Activated T-helper 1 cell treated with anti-CD3 and anti-CD28 coated beads, Interleukin-2, amount 50 U/mL, for 16 hours (primary cell): ENCODE data around the gene HACE1.

Source experiments
- DNase-seq, 2 donors: peaks; one replicate each; pipeline ENCODE4 v3.0.0-alpha.2; 2020; ENCODE audit warnings: low read depth in 1 of 2, low spot score in 1 of 2

HACE1 gene

DNA sequence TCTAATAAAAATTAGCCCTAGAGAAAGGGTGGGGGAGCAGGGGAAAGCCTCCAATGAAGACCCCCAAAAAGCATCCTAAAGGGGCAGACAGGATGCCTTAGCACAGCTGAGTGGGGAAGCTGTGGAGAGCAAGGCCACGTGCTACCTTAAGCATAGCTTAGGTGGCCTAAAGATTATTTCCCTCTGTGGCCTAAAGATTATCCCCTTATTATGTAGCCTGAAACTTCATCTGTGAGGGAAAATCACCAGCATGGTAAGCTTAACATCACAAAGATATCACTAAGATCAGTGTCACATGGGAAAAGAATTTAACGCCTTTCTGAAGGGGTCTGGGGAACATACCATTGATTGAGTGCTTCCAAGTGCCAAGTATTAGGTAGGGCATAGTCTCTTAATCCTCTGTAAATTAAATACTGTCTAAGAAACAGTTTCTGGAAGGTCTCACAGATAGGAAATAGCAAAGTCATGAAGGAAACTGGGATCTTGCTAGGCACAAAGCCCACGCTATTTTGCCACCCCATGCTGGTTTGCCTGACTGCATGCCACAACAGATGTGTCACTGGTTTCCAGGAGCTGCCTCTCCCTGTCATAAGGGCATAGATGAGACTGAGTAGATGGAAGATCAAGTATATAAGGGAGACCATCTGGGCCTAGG, 170.0 kb downstream of the HACE1 start:
- DNase-seq: no peak

DNA sequence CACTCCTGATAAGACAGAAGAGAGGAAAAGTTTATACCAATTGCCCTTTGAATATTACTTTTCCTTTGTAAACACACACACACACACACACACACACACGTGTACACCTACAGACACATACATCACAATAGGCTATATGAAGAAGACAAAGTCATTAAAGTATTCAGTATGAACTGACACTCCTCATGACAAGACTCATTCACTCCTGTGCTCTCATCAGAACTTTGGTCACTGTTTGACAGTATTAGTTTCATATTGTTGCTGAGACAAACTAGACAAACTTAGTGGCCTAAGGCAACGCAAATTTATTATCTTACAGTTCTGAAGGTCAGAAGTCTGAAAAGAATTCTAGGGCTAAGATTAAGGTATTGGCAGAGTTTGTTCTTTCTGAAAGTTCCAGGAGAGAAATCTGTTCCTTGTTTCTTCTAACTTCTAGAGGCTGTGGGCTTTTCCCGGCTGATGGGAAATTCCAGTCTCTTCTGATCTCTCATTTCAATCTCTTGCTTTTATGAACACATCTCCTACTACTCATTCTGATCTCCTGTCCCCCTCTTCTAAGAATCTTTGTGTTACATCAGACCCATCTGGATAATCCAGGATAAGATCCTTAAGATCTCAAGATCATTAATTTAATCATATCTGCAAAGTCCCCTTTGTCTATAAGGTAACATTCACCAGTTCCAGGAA, 171.3 kb downstream of the HACE1 start:
- DNase-seq: no peak

DNA sequence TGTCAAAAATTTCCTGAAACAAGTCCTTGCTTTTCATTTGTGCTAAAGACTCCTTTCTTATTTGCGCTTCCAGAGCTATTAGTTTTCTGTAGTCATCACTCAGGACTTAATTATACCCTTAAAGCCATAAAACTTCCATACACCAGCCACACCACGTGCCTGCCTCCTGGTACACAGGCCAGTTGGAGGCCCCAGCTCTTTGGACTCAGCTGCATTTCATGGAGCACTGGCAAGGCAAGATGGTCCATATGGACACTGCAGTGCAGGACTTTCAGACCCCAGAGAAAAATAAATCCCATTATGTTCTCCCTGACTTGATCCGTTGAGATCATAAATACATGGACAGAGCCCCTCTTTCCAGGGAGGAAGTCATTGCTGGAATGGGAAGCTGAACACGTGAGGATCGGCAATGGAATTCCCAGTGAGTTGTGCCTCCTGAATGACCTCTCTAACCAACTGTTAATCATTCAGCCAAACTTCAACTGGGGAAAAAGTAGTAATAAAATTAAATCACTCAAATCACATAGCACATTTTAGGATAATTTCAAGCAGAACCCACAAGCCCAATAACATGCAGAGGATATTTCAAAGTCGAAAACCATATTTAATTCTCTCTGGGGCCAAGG, 173.1 kb downstream of the HACE1 start:
- DNase-seq: no peak

DNA sequence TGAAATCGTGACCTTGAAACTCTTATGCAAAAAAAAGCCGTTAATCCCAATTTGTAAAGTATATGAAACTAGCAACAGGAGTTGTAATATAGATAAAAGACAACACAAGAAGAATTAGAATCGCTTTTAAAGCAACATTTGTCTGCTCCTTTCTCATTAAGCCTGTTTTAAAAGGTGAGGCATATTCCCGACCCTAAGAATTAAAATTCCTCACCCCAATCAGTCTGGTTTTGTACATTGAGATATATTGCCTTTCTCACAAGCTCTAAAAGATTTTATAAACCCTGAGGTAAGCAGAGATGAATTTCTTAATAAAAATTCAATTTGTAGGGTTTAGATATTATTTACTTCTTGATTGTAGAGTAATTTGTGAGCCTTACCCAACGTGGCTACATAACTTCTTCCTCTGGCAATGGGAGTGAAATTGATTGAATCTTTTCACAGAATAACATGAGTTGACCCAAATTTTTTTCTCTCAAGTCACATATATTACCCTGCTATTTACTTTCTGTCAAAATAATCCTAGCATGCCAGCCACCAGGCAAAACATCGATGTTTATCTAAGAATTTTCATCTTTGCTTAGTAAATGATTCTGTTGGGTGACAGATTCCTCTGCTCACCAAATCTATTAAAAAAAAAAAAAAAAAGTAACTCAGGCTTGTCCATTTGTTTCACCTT, 173.7 kb downstream of the HACE1 start:
- DNase-seq: no peak

DNA sequence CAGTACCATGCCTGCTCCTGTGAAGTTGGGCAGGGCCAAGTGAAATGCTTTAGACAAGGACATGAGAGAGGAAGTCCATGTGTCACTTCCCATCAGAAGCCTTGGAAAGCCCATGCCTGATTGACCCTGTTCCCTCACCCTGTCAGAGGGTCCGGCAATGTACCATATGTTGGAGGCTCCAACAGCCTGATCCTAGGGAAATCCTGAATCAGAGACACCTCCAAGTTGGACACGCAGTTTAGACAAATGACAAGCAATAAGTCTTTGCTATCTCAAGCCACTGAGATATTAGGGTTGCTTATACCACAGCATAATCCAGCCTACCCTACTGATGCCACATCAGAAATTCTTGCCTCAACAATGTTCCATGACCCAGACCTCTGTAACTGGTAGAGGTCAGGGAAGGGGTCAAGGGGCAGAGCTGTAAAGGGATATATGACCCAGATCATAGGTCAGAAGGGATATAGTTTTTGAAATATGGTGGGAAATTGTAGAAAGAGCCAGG, 174.8 kb downstream of the HACE1 start:
- no peak for DNase-seq

DNA sequence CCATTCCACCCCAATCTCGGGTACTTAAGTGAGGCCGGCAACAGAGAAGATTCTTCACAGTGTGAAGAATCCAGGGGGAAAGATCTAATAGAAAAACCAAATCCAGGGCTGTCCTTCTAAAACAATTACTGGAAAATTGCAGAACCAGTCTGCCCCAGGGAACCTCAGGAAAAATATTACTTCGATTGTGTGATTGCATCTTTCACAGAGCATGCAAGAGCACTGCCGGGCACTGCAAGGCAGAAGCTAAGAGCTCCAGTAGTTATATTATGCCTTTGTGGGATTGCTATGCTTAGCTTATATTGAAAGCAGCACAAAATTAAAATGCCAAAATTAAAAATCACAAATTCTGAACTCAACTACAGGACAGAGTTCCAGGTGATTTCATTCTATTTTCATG, 175.9 kb downstream of the HACE1 start:
- DNase-seq: no peak

DNA sequence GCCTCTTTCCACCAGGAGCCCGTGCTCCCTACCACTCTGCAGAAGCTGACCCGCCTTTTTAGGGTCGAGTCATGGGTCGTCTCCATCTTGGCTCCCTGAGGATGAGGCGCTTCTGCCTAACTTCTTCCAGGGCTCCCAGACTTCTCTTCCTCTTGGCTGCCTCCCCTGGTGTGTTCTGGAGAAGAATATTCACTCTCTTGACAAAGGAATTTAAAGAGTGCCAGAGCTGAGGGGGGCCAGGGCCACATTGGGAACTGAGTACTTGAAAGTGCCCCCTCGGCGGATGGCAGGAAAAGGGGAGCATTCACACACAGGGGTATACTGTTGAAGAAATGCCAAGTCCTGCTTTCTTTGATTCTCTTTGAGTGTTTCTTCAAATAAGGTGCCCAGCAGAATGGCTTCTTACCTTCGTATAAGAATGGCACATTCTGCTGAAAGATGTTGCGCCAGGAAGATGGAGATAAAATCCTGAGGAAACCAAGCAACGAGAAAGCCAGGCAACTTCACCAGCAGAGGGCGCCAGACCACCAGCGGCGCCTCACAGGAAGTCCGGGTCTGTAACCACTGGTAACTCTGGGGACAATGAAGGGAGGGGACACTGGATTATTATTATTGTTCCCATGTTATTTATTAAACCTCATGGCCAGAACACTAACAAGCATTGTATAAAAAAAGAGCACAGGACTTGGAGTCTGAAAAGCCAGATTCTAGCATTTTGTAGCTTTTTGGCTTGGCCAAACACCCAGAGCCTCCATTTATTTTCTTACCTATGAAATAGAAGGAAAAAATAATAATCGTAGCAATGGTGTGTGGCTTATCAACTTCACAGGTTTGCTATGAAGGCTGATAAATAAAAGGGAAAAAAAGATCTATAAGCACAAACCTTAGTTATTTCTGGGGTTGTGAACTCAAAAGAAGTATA, 176.7 kb downstream of the HACE1 start:
- DNase-seq: peak; percentile 46 to 47

DNA sequence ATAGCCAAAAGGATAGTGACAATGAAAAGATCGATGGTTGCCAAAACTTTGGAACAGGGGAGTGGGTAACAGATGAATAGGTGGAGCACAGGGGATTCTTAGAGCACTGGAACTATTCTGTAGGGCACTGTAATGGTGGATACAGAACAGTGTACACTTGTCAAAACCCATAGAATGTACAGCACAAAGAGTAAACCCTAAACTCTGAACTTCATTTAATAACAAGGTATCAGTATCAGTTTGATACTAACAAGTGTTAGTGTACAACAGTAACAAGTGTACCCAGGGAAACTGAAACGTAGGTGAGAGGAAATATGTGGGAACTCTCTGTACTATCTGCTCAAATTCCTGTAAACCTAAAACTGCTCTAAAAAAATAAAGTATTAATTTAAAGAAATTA, 179.2 kb downstream of the HACE1 start:
- no peak for DNase-seq

DNA sequence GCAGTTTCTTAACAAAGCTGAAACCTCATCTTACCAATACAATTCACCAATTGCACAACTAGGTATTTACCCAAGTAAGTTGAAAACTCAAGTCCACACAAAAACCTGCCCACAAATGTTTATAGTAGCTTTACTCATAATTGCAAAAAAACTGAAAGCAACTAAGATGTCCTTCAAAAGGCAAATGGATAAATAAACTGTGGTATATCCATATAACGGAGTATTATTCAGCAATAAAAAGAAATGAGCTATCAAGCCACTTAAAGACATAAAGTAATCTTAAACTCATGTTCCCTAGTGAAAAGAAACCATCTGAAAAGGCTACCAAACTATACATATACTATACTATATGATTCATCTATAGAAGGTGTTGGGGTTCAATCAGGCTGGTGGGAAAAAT, 179.7 kb downstream of the HACE1 start:
- no peak for DNase-seq
